Ecto neural progenitor cell (in vitro differentiated cells): Measurements from ENCODE around the gene MIB1.
"Not testable (repeated sequence)": the region's sequence is repeated elsewhere in the genome, so short reads cannot be mapped to it uniquely, and the experiment has no call there.

Experiments
- DNase-seq: peaks from one replicate; pipeline ENCODE4 v3.0.0-alpha.2; 2018; ENCODE audit warnings: low spot score

The MIB1 gene

DNA sequence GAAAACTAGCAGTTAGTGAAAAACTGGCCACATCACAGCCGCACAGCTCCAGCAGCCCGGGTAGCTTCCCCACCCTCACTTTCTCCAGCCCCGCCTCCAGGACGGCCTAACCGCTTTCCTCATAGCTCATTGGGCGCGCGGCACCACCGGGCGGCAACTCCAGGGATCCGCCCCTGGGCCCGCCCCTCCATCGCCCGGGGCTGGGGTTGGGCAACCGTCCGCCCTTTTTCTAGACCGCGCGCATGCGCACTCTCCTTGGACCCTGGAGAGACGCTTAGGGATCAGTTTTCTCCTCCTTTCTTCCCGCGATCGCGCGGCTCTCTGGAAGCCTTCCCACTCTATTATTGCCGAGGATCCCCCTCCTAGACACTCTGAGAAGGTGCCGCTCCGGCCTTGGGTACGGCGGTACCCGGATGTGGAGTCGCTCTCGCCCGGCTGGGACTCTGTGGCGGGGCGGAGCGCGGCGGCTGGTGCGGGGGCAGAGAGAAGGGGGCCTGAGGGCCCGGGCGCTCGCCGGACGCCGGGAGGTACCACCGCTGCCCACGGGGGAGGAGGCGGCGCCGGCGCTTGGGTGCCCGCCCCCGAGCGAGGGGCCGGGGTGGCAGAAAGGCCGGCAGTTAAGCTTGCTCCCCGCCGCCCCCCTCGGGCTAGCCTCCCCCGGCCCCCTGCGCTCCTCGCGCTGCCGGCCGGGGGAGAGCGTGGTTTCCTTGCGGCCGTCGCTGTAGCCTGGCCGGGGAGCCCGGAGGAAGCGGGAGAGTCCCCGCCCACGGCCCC, at the start of gene MIB1:
MIB1 (plus strand) TSS at position 255 of the 774 bp plus-strand sequence. CDS start 792 bp downstream, outside the sequence.
- peak; percentile 100 for DNase-seq

DNA sequence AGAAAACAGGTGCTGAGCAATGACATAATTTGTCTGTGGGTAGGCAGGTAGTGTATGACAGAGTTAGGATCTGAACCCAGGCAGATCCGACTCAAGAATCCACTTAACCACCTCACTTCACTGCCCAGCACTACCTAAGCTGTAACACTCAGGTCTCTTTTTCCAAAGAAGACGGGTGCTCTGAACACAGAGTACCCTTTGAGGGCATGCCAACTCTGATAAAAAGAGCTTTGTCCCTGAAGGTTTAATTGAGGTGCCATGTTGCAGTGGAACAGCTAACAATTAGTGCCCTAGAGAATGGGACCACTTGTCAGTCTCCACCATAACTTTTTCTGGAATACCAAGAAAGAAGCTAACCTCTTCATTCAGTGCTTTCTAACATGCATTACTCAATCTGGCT, 47.3 kb upstream of the MIB1 start:
- no peak for DNase-seq

DNA sequence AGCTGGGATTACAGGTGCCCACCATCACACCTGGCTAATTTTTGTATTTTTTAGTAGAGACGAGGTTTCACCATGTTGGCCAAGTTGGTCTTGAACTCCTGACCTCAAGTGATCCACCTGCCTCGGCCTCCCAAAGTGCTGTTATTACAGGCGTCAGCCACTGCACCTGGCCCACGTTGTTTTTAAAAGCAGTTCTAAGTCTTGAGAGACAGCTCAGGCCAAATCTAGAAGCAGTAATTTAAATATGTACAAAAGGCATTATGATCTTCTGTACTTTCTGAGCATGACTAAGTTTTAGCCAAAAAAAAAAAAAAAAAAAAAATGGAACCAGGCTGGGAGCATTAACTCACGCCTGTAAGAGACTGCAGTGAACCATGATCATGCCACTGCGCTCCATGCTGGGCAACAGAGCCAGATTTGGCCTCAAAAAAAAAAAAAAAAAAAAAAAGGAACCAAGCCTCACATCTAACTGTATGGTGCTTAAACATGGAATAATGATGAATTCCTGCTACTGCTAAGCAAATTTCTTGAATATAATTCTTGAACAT, 40.0 kb upstream of the MIB1 start:
- DNase-seq: no peak

DNA sequence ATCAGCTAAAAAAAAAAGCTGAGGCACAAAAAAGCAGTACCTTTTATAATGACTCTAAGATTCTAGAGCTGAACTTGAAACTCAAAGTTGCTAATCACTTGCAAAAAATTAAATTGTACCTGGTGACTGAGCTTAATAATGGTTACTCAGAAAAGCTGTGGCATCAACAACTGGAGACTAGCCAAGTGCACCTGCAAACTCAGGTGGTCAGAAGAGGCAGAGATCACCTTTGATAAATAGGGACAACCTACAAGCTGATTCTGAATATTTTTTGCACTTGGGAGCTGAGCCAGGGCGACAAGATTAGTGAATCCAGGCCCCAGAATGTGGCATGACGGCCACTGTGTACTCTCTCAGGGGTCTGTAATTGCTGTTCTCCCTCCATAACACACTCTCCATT, 39.0 kb upstream of the MIB1 start:
- no peak for DNase-seq

DNA sequence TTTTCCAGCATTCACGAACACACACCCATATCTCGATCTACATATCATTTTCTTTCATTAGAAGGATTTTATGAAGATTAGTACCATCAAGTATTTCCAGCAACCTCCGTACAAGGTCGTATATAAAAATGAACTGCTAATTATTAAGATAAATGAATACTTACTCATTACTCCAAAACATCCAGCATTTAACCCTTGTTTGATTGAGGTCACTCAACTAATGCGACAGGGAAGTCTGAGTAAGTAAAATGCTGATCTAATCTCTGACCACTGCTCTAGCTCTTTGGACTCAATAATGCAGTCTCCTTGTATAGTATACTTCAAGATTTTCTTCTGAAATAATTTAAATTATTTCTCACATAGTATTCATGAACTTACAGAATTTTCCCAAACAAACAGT, 38.0 kb upstream of the MIB1 start:
- DNase-seq: no peak

DNA sequence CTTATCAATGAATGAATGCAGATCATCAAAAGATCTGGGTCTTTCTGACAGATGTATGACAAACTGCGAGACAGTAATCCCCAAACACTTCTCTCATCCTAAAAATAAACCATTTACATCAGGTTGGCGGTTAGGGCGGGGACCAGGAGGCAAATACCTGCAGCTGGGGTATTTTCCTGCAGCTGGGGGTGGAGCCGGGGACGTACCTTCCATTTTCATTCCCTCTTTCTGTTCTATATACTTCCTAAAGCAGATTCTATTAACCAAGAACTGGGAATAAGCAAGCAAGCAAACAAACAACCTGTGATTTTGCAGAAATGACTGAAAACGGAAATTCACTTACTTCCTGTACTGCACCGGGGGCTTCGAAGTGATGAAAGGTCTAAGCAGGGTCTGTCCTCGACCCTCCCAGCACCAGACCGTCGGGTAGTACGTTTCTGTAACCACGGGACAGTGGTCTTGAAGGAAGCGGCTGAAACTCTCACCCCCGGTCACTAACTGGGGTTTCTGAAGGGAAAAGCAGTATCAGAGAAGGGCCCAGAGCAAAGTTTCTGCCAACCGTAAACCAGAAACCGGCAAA, 37.3 kb upstream of the MIB1 start:
- DNase-seq: peak; percentile 45

DNA sequence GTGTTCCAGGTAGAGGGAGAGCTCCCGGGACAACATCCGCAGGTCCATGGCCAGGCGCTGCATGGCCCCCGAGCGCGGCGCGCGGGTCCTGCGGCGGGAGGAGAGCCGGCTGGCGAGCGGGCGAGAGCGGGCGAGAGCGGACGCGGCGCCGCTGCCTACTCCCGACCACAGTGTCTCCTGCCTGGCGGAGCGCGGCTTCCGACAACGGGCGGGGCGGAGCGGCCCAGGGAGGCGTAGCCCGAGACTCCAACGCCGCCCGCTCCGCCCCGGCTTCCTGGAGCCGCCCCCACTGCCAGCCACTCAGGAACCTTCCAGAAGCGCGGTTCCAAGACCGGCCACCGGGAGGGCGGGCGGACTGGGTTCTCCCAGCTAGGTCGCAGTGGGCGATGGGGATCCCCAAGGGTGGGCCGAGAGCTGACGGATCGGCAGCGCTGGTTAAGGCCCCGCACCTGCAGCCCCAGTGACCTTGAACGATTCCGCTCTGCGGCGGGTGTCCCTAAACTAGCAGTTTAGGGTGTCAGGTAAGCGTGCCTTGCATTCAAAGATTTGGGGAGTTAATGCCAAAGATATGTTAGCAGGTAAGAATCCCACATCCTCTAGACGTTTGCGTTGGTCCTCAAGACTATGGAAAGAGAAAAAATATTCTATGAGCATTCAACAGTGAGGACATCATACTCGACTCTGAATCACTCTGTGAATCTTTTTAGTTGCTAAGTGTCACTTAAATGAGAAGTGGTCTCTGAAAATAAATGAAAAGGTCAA, 35.8 kb upstream of the MIB1 start, which contains the start of gene ABHD3:
ABHD3 (minus strand) TSS at position 172 of the 762 bp plus-strand sequence; CDS start at position 63, 109 bp downstream.
- peak; percentile 91 for DNase-seq

DNA sequence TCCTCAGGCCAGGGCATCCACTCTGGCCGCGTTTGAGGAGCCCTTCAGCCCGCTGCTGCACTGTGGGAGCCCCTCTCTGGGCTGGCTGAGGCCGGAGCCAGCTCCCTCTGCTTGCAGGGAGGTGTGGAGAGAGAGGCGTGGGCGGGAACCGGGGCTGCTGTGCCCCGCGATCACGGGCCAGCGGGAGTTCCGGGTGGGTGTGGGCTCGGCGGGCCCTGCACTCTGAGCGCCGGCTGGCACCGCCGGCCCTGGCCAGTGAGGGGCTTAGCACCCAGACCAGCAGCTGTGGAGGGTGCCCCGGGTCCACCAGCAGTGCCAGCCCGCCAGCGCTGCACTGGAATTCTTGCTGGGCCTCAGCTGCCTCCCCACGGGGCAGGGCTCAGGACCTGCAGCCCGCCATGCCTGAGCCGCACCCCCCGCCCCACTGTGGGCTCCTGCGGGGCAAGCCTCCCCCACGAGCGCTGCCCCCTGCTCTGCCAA, 34.2 kb upstream of the MIB1 start:
- no peak for DNase-seq

DNA sequence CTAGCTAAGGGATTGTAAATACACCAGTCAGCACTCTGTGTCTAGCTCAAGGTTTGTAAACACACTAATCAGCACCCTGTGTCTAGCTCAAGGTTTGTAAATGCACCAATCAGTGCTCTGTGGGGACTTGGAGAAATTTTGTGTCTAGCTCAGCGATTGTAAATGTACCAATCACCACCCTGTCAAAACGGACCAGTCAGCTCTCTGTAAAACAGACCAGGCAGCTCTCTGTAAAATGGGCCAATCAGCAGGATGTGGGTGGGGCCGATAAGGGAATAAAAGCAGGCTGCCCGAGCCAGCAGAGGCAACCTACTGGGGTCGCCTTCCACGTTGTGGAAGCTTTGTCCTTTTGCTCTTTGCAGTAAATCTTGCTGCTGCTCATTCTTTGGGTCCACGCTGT, 33.5 kb upstream of the MIB1 start:
- not testable (repeated sequence) for DNase-seq

DNA sequence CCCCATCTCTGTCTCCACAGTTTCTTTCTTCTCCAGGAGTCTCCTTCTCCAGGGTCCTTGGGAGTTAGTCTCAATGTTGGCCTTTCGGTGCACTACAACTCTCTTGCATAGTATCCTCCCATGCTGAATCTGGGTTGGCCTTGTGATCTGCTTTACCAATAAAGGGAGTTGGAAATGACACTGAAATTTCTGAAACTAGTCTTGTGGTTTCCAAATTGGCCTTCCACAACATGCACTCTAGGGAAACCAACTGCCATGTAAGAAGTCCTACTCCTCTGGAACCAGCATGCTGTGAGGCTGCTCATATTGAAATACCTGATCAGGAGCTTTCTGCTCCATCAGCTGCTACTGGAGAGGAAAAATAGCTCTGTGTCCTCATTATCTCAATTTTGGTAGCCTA, 26.1 kb upstream of the MIB1 start:
- no peak for DNase-seq

DNA sequence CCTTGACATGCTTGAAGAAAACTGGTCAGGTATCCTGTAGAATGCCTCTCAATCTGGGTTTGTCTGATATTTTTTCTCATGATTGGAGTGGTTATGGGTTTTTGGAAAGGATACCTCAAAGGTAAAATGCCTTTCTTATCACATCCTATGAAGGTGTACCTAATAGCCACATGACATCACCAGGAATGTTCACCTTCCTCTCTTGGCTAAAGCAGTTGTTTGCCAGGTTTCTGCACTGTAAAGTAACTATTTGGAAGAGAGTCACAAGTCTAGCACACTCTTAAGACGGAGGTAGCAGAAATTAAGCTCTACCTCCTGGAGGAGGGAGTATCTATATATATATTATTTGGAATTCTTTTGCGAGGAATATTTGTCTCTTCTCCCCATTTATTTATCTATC, 17.9 kb upstream of the MIB1 start:
- no peak for DNase-seq

DNA sequence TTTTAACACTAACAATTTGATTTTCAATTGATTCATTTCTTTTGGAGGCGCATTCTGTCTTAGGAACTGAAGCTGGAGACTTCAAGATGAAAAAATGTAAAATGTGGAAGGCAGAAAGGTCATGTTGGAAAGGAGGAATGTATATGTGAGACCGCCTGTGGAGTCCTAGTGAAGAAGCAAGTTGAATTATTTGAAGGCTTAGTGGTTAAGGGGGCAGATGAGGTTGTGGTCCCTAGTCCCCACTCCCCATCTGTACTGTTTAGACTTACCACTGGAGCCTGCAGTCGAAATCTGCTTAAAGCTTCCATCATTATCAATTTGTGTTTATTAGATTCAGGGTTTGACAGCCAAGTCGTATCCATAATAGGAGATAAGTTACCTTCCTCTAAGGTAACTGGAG, 15.4 kb upstream of the MIB1 start:
- no peak for DNase-seq

DNA sequence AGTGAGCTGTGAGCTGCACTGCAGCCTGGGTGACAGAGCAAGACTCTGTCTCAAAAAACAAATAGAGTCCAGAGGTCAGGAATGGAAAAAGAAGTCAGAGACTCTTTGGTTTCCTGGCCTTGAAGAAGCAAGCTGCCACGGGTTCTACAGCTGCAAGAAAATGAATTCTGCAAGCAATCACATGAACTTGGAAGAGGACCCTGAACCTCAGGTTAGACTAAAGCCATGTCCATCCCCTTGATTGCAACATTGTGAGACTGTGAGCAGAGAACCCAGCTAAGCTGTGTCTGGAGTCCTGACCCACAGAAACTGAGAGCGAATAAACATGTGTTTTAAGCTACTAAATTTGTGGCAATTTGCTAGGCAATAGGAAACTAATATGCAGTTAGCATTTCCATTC, 12.9 kb upstream of the MIB1 start:
- no peak for DNase-seq

DNA sequence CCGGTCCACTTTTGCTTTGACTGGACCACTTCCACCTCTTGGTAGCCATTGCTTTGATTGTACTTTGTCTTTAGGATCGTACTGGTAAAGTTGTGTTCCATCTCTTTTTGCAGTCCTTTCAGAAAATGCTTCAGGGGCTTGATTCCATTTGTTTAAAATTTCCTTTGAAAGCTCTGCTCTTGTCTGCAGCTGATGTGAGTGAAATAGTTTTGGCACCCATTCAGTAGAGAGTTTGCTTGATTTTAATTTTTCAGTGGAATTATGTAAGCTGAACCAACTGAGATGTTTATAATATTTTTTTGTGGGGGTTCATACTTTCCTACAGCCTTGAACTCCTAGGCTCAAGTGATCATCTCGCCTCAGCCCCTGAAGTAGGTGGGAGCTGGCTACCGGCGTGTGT, 7.6 kb upstream of the MIB1 start:
- DNase-seq: no peak

DNA sequence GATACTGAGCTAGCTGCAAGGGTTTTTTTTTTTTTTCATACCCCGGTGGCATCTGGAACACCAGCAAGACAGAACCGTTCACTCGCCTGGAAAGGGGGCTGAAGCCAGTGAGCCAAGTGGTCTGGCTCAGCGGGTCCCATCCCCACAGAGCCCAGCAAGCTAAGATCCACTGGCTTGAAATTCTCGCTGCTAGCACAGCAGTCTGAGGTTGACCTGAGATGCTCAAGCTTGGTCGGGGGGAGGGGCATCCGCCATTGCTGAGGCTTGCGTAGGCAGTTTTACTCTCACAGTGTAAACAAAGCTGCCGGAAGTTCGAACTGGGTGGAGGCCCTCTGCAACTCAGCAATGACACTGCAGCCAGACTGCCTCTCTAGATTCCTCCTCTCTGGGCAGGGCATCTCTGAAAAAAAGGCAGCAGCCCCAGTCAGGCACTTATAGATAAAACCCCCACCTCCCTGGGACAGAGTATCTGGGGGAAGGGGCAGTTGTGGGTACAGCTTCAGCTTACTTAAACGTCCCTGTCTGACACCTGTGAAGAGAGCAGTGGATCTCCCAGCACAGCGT, 5.1 kb upstream of the MIB1 start:
- peak; percentile 57 for DNase-seq

DNA sequence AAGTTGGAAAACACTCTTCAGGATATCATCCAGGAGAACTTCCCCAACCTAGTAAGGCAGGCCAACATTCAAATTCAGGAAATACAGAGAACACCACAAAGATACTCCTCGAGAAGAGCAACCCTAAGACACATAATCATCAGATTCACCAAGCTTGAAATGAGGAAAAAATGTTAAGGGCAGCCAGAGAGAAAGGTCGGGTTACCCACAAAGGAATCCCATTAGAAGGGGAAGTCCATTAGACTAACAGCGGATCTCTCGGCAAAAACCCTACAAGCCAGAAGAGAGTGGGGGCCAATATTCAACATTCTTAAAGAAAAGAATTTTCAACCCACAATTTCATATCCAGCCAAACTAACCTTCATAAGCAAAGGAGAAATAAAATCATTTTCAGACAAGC, 3.7 kb upstream of the MIB1 start:
- not testable (repeated sequence) for DNase-seq

DNA sequence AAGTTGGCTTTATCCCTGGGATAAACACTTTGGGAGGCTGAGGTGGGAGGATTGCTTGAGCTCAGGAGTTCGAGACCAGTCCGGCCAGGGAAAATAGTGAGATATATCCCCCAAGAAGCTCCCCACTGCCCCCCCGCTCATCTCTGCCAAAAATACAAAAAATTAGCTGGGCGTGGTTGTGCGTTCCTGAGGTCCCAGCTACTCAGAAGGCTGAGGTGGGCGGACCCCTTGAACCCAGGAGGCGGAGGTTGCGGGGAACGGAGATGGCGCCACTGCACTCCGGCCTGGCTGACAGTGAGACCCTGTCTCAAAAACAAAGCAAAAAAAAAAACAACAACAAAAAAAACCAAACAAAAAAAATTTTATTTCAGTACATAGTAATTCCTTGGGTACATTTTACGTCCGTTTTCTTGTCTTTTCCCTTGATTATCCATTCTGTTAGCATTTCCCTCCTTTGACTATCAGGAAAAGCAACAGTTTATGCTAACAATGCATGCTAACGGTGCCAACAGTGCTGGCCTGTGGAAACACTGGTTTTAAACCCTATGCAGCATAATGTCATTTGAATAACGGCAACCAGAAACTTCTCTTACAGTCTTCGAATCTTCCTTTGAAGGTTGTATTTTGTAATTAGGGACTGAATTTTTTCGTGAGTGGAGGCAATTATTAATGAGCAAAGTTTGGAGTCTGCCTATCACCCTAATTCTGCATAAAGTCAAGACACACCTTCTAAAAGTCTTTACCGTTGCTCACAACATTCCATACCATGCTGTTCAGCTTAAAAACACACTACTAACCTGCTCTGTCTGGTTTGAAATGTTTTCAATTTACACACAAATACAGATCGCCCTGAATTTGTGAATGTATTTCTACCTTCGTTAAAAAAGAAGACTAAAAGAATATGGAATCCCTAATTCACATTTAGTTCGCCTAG, 721 bp upstream of the MIB1 start:
- peak; percentile 54 for DNase-seq

DNA sequence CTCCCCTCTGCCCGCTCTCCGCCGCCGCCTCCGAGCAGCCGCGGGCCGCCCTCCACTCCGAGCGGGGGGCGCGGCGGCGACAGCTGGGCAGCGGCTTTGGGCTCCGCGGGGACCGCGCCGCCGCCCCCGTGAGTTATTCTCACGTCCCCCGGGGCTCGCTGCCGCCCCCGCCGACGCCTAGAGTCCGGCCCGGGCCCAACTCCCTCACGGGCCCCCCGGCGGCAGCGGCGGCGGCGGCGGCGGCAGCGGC, 645 bp downstream of the MIB1 start:
- DNase-seq: no peak

DNA sequence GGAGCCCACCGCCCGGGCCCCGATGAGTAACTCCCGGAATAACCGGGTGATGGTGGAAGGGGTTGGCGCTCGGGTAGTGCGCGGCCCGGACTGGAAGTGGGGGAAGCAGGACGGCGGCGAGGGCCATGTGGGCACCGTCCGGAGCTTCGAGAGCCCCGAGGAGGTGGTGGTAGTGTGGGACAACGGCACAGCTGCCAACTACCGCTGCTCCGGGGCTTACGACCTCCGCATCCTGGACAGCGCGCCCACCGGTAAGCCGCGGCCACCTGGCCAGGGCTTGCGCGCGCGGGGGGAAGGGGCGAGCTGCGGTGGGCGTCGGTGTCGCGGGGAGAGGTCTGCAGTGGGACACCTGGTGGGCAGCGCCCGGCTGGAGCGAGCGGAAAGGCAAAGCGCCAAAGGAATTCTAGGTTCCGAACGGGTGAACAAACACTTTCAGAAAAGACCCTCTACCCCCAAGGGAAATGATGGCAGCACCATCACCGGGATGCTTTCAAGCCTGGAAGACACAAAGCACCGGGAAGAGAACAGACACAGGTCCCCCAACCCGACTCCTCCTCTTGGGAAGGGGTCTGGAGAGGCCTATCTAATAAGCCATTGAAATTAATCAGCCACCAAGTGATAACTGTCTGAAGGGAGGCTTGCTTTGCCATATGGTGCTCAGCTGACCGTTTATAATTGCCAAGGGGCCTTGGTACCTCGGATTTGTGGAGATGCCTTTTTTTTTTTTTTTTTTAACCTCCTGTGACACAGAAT, 1.1 kb downstream of the MIB1 start:
- DNase-seq: peak; percentile 67

DNA sequence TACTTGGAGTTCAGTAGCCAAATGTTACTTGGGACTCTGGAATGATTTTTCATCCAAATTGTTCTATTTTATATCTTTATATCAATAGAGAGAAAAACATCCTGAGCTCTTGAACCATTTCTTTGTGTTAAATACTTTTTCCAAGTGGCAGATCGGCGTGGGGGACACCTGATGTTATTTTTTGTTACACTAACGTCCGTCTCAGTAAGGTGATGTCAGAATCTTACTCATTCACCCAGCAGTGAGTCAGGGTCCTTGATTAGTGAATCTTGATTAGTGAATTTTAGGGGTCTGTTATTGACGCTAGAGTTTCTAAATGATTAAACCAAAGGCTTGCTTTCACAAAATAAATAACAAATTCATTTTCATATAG, 1.7 kb downstream of the MIB1 start:
- no peak for DNase-seq
